Jurkat, Clone E6-1 (cell line): ENCODE measurements around the gene SDK2.
"Not testable (repeated sequence)": the region's sequence is repeated elsewhere in the genome, so short reads cannot be mapped to it uniquely, and the experiment has no call there.

Source experiments
- DNase-seq: peaks from one replicate; pipeline ENCODE4 v3.0.0-alpha.2; 2011; ENCODE audit warnings: low read depth, low spot score
- H3K4me3 ChIP-seq: 2 replicates; pipeline ENCODE4 v1.5.1; 2011; ENCODE audit warnings: mild to moderate bottlenecking, low read length, control low read depth, moderate library complexity

Gene SDK2

DNA sequence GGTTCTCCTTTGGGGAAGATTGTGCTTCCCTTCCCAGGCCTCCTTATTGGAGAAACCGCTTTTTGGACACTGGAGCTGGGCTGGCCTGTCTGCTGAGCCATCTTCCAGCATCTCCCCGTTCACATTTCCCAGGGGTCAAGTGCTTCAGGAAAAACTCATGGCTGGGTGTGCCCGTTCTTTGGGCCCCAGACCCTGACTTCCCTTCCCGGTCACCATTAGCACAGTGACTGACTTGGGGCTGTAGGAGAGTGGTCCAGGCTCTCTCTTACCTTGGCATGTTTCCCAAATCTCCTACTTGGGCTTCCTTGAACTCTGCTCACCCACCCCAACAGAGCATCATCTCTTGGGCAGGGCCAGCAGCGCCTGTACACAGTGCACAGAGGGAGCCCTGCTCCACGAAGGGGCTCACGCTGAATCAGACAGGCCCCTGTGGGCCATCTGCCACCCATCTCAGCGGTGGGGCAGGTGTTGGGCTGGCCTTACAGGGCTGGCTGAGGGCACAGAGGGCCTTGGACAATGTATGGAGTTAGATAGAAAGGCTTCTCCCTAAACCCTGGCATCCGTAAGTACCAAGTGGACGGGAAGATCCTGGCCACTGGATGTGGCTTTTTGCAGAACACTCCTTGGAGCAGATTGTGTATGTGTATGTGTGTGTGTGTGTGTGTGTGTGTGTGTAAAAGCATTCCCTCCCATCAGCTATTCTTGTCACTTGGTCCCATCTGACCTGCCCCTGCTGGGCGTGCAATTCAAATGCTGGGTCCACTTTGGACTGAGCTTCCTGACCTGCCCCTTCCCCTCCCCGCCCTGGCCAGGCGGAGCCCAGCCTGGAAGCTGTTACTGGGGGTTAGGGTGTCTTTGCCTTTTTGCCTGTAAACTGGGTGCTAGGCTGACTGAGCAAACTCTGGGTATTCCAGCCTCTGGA, 307.6 kb downstream of the SDK2 start:
- H3K4me3 ChIP-seq: no peak overlapping the region
- DNase-seq: no peak

DNA sequence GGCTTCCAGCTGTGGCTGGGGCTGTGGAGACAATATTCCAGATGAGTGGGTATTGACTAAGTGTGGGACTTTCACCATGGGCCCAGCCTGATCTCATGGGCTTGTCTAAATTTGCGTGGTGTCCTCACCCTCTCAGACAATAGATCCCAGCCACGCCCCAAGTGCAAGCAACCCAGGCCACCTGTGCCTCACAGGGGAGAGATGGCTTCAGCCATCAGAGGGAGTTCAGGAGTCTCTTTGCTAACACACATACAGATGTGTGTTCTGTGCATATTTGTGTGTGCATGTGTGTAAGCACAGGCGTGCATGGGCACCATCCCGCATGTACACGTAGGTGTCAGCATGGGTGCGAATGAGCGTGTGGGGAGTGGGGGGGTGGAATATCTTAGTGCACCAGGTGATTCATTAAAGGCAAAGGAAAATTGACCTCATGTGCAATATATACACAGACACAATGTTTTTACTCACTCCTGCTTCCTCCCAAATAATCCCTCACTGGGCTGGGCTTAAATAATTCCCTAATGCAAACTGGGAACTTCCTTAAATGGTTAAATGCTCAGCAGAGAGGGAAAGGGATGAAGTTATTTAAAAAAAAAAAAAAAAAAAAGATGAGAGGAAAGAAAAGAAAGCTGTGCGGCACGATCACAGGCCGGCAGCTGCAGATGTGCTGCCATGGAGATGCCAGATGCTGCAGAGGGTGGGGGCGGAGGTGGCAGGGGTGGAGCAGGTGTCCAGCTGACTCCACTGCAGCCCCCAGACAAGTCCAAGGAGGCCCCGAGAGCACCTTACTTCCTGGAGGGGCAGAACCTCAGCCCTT, 308.4 kb downstream of the SDK2 start:
- no peak overlapping the region for H3K4me3 ChIP-seq
- DNase-seq: no peak

DNA sequence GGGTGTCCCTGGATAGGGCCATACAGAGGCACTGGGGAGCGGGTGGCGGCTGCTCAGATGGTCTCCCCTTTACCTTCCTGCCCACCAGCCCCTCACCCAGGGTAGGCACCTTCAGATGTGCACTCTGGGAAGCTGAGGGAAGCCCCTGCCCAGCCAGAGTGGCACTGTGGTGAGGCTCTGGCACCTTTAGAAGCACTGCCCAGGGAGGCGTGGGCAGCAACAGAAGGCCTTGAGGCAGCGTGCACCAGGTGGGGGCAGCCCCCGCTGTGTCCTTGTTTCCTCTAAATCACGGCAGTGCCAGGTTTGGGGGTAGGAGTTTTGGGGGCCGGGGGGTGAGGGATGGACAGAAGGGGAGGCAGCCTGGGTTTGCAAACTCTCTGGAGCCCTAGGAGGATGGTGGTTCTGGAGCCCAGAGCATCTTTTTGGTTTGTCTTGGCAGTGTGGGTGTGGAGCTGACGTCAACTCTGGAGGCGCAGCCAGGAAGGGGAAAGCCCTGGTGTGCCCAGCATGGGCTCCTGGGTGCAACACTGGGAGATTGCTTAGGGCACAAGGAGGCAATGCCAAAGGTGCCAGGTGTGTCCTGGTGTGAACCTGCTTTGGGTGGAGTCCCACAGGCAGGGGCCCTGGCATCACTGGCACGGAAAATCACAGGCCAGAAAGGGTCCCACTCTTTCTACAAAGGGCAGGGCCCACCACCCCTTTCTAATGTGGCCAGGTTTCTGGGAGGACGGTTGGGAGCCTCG, 309.3 kb downstream of the SDK2 start:
- no peak for DNase-seq
- no peak overlapping the region for H3K4me3 ChIP-seq

DNA sequence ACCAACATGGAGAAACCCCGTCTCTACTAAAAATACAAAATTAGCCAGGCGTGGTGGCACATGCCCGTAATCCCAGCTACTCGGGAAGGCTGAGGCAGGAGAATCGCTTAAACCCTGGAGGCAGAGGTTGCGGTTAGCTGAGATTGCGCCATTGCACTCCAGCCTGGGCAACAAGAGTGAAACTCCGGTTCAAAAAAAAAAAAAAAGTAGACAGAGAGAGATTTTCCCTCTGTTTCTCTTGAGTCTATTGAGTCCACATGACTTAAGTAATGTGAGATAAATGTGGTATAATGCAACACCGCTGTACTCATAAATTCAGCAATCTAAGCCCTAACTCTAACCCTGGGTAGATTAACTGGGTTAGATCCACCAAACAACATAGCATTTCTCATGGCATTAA, 310.8 kb downstream of the SDK2 start:
- H3K4me3 ChIP-seq, DNase-seq: not testable (repeated sequence)

DNA sequence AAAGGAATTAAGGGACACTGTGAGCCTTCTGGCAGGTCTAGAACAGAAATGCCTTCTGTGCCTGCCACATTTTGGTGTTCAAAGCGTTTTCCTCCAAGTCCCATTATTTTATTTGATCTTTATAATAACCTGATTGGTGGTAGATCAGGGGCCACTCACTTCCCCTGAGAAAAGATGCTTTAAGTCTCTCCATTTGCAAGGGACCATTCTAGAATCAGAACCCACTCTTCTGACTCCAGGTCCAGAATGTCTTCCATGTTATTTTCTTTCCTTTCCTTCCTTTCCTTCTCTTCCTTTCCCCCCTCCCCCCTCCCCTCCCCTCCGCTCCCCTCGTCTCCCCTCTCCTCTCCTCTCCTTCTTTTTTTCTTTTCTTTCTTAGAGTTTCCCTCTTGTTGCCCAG, 313.2 kb downstream of the SDK2 start:
- DNase-seq: no peak
- H3K4me3 ChIP-seq: no peak overlapping the region

GRCh38 chr17:73327676-73328075, 316.6 kb downstream of the SDK2 start:
- no peak overlapping the region for H3K4me3 ChIP-seq
- DNase-seq: no peak

GRCh38 chr17:73325527-73325842, 318.8 kb downstream of the SDK2 start:
- H3K4me3 ChIP-seq: no peak overlapping the region
- no peak for DNase-seq

DNA sequence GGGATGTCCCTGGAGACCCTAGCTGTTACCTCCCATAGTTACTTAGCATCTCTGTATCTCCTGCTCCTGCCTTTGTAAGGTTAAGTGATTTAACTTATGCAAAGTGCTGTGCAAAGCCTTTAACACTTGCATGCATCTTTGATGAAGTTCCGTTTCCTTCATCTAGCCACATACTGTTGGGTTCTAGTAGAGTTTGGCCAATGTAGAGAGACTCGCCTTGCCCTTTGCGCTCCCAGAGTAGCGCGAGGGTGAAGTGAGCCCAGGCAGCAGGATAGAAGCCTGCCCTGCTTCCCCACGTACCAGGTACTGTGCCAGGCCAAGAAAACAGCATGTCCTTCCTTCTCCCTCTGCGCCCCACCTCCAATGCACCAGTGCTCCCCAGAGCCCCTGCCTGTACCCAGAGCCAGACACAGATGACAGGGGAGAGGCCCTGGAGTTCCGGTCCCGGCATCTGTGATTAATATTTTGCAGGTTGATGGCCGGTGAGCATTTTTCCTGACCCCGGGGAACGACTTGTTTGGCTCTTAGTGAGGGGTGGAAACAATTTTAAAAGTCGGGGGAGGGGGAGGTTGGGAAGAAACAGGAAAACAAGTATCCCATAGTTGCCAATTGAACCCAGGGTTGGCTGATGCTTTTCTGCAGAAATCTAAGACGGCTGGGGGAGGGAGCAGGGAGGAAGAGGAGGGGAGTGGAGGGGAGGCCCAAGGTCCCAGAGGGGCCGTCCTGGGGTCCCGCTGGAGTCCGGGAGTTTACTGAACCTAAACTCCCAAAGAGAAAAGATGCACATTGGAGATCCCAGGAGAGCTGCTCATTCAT, 319.3 kb downstream of the SDK2 start:
- no peak overlapping the region for H3K4me3 ChIP-seq

GRCh38 chr17:73324160-73324475, 320.1 kb downstream of the SDK2 start:
- H3K4me3 ChIP-seq: no peak overlapping the region
- DNase-seq: no peak

More for the DNA sequence above, 319.3 kb downstream of the SDK2 start:
- no peak for DNase-seq

GRCh38 chr17:73323409-73324159, 320.7 kb downstream of the SDK2 start:
- no peak overlapping the region for H3K4me3 ChIP-seq
- no peak for DNase-seq

DNA sequence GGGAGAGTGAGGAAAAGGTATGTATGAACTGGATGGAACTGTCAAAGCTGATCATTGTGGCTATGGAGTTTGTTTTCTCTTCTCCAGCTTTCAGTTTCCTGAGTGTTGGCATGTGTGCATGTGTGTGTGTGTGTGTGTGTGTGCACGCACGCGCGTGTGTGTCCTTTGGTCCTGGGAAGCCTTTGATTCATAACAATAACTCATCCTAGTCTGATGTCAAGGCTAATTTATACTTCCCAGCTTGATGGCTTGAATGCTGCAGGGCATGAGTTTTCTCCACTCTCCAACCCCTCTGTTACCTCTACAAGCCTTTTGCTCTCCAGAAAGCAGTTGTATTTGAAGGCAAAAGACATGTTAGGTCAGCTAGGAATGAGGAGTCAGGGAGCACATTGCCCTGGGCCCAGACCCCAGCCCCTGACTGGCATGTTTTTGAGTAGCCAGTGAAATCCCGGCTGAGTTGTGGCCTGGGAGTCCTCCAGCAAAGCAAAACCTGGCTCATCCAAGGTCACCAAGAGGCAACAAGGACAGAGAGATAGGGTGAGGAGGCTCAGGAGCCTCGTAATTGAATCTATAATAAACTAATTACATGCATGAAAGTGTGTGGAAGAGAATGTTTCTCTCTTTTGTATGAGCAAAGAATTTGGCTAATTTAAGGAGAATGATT, 323.5 kb downstream of the SDK2 start:
- DNase-seq: no peak
- H3K4me3 ChIP-seq: no peak overlapping the region

DNA sequence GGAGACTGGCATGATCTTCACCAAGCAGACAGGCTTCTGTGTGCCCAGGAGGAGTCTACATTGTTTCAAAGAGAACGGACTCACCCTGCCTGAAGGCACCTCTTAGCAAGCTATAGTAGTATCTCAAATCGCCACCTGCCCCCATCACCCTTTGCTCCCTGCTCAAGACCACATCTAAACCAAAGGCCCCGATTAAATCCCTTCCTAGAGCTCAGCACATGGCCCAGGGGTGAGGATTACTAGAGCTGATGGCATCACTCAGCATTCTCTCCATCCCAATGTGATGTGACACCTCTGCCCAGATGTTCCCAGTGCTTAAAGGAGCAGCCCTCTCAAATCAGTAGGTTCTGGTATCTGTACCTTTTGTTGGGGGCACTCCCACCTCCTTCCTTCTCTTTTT, 324.5 kb downstream of the SDK2 start:
- no peak overlapping the region for H3K4me3 ChIP-seq
- no peak for DNase-seq

DNA sequence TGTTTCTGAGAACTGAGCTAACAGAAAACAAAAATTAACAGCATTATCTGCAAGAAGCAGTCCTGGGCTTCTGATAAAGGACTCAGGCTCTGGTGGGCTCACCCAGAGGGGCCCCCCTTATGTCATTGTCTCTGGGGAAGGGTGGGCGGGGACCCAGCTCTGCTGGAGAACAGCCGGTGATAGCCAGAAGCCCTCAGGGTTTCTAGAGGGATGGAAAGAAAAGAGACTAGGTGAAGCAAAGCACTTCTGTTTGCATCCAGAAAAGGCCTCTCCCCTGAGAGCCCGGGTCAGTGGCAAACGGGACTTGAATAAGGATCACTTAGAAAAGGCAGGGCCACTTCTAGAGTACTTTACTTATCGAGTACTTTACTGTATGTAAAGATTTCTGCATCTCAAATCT, 325.4 kb downstream of the SDK2 start:
- no peak for DNase-seq

GRCh38 chr17:73318427-73318813, 325.8 kb downstream of the SDK2 start:
- no peak for DNase-seq
- no peak overlapping the region for H3K4me3 ChIP-seq

More for the DNA sequence above, 325.4 kb downstream of the SDK2 start:
- H3K4me3 ChIP-seq: no peak overlapping the region

- H3K4me3 ChIP-seq: no peak overlapping the region
- DNase-seq: no peak
These were observed 326.5 kb downstream of the SDK2 start for GRCh38 chr17:73317513-73318426.

DNA sequence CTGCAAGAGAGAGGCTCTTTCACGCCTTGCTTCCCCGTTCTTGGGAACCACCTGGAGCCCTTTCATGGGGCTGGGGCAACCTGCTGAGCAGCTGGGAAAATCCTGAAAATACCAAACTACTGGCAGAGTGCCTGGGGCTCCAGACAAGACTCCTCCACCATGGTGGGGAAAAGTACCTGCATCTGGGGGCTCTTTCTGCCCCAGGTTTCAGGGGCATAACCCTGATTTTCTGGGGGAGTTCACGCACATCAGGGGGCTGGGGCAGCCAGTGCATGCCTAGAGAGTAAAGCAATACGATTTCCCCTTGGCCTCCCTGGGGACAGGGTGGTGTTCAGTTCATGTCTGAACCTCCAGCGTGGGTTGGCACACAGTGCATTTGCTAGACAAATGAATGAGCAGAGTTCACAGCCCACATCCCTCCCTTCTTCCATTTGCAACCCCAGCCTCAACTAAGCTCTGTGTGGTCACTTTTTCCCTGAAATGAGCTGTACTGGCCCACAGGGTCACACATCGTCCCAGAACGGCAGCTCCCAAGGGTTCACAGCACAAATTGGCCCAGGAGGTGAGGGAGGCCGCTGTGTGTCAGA, 327.2 kb downstream of the SDK2 start:
- no peak overlapping the region for H3K4me3 ChIP-seq
- DNase-seq: no peak

DNA sequence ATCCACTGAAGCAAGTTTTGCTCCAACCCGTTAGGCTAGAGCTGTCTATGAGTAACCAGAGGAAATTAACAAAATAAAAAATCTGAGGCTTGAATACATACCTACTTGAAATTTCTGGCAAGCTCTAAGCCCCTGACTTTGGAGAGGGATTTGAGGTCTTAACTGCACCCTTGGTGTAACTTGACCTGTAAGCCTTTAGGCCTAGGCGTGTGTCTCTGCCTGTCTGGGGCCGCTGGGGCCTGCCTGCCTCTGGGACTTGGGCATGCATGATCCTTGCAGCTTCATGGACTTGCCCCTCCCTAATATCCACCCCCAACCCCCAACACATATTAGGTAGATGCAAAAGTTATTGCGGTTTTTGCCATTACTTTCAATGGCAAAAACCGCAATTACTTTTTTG, 328.8 kb downstream of the SDK2 start:
- no peak overlapping the region for H3K4me3 ChIP-seq
- DNase-seq: no peak
